H1 (cell line): Measurements from ENCODE around the gene FSD1L. TPM values are rescaled to one million over a fixed set of nuclear protein-coding genes. Genes with fewer than 3 reads are reported as not detected.

Experiments used
- SP1 ChIP-seq: IDR thresholded peaks from 2 replicates; pipeline ENCODE4 v1.6.1; 2011; ENCODE audit warnings: low read depth, low read length
- SRF ChIP-seq: IDR thresholded peaks from 2 replicates; pipeline ENCODE4 v1.6.1; 2011; ENCODE audit warnings: mild to moderate bottlenecking, low read depth, low read length, moderate library complexity
- polyA plus RNA-seq, 7 experiments: library from polyadenylated mRNA; depleted of rRNA in 3 of 7; stranded (reverse) in 5 of 7; unstranded in 2 of 7; fragments of >200 nt in 5 of 7; fragments of 200-250 nt in 2 of 7; gene quantifications; 1 replicate in 5 of 7; 2 replicates in 1 of 7; 4 replicates in 1 of 7; pipeline versions ENCODE4 v1.2.1 to v1.2.3, GENCODE V29; 2011 to 2013; ENCODE audit warnings: missing spikeins in 2 of 7, mixed read lengths in 2 of 7
- total RNA-seq: library from RNA; stranded (reverse); fragmentation: NEBNext Ultra II Directional; extraction: Animal tissue kit (Norgen Biotek cat#: 25700); gene quantifications from 2 replicates; pipeline ENCODE4 v1.2.1, GENCODE V29; 2021
- TF ChIP-seq, protein P1 (sequence below): fragments of 300-600 bp; sonication (generic); IDR thresholded peaks from 2 replicates; pipeline ENCODE4 v1.7.1; 2012; ENCODE audit warnings: low read length, moderate library complexity, mild to moderate bottlenecking, inconsistent platforms; ENCODE audit not compliant: insufficient replicate concordance

The FSD1L gene
- total and polyA plus RNA-seq, 2 of the 8 experiments (the other 6 are each of a cell fraction or from before 2014, with no cell fraction given) = 0.91 to 4.8 TPM

DNA sequence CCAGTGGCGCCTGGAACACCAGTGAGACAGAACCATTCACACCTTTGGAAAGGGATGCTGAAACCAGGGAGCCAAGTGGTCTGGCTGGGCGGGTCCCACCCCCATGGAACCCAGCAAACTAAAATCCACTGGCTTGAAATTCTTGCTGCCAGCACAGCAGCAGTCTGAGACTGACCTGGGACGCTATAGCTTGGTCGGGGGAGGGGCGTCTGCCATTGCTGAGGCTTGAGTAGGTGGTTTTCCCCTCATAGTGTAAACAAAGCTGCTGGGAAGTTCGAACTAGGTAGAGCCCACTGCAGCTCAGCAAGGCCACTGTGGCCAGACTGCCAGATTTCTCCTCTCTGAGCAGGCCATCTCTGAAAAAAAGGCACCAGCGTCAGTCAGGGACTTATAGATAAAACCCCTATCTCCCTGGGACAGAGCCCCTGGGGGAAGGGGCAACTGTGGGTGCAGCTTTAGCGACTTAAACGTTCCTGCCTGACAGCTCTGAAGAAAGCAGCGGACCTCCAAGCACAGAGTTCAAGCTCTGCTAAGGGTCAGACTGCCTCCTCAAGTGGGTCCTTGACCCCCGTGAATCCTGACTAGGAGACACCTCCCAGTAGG lies 68.1 kb downstream of the FSD1L start (continued):
- TF ChIP-seq, protein P1, sequence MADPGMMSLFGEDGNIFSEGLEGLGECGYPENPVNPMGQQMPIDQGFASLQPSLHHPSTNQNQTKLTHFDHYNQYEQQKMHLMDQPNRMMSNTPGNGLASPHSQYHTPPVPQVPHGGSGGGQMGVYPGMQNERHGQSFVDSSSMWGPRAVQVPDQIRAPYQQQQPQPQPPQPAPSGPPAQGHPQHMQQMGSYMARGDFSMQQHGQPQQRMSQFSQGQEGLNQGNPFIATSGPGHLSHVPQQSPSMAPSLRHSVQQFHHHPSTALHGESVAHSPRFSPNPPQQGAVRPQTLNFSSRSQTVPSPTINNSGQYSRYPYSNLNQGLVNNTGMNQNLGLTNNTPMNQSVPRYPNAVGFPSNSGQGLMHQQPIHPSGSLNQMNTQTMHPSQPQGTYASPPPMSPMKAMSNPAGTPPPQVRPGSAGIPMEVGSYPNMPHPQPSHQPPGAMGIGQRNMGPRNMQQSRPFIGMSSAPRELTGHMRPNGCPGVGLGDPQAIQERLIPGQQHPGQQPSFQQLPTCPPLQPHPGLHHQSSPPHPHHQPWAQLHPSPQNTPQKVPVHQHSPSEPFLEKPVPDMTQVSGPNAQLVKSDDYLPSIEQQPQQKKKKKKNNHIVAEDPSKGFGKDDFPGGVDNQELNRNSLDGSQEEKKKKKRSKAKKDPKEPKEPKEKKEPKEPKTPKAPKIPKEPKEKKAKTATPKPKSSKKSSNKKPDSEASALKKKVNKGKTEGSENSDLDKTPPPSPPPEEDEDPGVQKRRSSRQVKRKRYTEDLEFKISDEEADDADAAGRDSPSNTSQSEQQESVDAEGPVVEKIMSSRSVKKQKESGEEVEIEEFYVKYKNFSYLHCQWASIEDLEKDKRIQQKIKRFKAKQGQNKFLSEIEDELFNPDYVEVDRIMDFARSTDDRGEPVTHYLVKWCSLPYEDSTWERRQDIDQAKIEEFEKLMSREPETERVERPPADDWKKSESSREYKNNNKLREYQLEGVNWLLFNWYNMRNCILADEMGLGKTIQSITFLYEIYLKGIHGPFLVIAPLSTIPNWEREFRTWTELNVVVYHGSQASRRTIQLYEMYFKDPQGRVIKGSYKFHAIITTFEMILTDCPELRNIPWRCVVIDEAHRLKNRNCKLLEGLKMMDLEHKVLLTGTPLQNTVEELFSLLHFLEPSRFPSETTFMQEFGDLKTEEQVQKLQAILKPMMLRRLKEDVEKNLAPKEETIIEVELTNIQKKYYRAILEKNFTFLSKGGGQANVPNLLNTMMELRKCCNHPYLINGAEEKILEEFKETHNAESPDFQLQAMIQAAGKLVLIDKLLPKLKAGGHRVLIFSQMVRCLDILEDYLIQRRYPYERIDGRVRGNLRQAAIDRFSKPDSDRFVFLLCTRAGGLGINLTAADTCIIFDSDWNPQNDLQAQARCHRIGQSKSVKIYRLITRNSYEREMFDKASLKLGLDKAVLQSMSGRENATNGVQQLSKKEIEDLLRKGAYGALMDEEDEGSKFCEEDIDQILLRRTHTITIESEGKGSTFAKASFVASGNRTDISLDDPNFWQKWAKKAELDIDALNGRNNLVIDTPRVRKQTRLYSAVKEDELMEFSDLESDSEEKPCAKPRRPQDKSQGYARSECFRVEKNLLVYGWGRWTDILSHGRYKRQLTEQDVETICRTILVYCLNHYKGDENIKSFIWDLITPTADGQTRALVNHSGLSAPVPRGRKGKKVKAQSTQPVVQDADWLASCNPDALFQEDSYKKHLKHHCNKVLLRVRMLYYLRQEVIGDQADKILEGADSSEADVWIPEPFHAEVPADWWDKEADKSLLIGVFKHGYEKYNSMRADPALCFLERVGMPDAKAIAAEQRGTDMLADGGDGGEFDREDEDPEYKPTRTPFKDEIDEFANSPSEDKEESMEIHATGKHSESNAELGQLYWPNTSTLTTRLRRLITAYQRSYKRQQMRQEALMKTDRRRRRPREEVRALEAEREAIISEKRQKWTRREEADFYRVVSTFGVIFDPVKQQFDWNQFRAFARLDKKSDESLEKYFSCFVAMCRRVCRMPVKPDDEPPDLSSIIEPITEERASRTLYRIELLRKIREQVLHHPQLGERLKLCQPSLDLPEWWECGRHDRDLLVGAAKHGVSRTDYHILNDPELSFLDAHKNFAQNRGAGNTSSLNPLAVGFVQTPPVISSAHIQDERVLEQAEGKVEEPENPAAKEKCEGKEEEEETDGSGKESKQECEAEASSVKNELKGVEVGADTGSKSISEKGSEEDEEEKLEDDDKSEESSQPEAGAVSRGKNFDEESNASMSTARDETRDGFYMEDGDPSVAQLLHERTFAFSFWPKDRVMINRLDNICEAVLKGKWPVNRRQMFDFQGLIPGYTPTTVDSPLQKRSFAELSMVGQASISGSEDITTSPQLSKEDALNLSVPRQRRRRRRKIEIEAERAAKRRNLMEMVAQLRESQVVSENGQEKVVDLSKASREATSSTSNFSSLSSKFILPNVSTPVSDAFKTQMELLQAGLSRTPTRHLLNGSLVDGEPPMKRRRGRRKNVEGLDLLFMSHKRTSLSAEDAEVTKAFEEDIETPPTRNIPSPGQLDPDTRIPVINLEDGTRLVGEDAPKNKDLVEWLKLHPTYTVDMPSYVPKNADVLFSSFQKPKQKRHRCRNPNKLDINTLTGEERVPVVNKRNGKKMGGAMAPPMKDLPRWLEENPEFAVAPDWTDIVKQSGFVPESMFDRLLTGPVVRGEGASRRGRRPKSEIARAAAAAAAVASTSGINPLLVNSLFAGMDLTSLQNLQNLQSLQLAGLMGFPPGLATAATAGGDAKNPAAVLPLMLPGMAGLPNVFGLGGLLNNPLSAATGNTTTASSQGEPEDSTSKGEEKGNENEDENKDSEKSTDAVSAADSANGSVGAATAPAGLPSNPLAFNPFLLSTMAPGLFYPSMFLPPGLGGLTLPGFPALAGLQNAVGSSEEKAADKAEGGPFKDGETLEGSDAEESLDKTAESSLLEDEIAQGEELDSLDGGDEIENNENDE = no peak
- TF ChIP-seq SP1 (peak; percentile 32; the same call in 1 of the 2 replicates), SRF (no peak)
- TF ChIP-seq, all 59 proteins: peak for 2
